Left cardiac atrium (tissue), 4 donors: ENCODE data around the gene METTL17. TPM values are rescaled to one million over a fixed set of nuclear protein-coding genes. Genes with fewer than 3 reads are reported as not detected.
"Not testable (repeated sequence)": the region's sequence is repeated elsewhere in the genome, so short reads cannot be mapped to it uniquely, and the experiment has no call there.

ENCODE experiments used
- ATAC-seq, 2 donors: fragments of 200-7000 bp; cut with Tn5 transposase; one replicate each; pipeline ENCODE4 v1.9.1; 2020; ENCODE audit warnings: mild to moderate bottlenecking in 2 of 2, moderate library complexity in 2 of 2
- DNase-seq: peaks from one replicate; pipeline ENCODE4 v3.0.0-alpha.2; 2020
- intact Hi-C, 2 donors: fragments of 100-400 bp; cut with DNase I; formaldehyde crosslinking; loops; one replicate each; pipeline versions ENCODE4 v1.14.1 to v1.15.1; 2022 to 2023
- total RNA-seq, 2 donors: library from RNA; stranded (reverse); fragmentation: NEBNext Ultra II Directional; extraction: Animal tissue kit (Norgen Biotek cat#: 25700); gene quantifications; one replicate each; pipeline ENCODE4 v1.2.1, GENCODE V29; 2021
- donor health status: DM: no; HTN: yes; CAD: no.
- donor health status: DM: no; HTN: yes; CAD: no; lungs with severe emphysema.
- donor health status: DM: yes; HTN: yes; CAD: no.
- donor health status: Dilated cardiomyopathy.

METTL17 gene
- total RNA-seq, 2 donors from 2014 or later: 33.8 to 39.0 TPM

GRCh38 chr14:20986811-20987210 lies 3.0 kb upstream of the METTL17 start:
- DNase-seq (no peak), ATAC-seq (peak; percentile 32 to 69)
- intact Hi-C loops: no loop called here

- ATAC-seq (peak in 1 of 2 donors; percentile 3), DNase-seq (no peak)
- intact Hi-C loops: no loop called here
Observed at GRCh38 chr14:20988717-20989470, 886 bp upstream of the METTL17 start.

GRCh38 chr14:20989471-20989786 lies 351 bp upstream of the METTL17 start:
- no peak for ATAC-seq
- DNase-seq: no peak
- intact Hi-C loops: no loop called here

GRCh38 chr14:20996521-20996920 lies 6.7 kb downstream of the METTL17 start:
- intact Hi-C loops: no loop called here
- no peak for ATAC-seq
- DNase-seq: no peak

GRCh38 chr14:20997115-20997514 lies 7.3 kb downstream of the METTL17 start:
- intact Hi-C loops: no loop called here
- no peak for ATAC-seq
- DNase-seq: no peak

- ATAC-seq (no peak), DNase-seq (no peak)
- intact Hi-C loops: no loop called here
Observed at GRCh38 chr14:20997564-20997963, 7.8 kb downstream of the METTL17 start.

- intact Hi-C loops: no loop called here
- DNase-seq (no peak), ATAC-seq (no peak)
Observed at GRCh38 chr14:20998139-20998538, 8.4 kb downstream of the METTL17 start.

GRCh38 chr14:20998674-20999366 lies 9.0 kb downstream of the METTL17 start, which contains the start of gene SLC39A2:
SLC39A2 (plus strand) TSS chr14:20999293; CDS start chr14:20999447, 154 bp downstream.
- peak; percentile 85 to 90 for ATAC-seq
- peak; percentile 70 for DNase-seq
- intact Hi-C loops: no loop called here

GRCh38 chr14:20999591-20999990 lies 9.8 kb downstream of the METTL17 start:
- ATAC-seq (no peak), DNase-seq (no peak)
- intact Hi-C loops: no loop called here

- ATAC-seq (no peak), DNase-seq (no peak)
Observed at GRCh38 chr14:21001218-21001617, 11.4 kb downstream of the METTL17 start.

GRCh38 chr14:21003788-21004346 lies 14.1 kb downstream of the METTL17 start:
- intact Hi-C loops: no loop called here
- ATAC-seq (peak; percentile 64 to 66), DNase-seq (no peak)

More at GRCh38 chr14:21001218-21001617, 11.4 kb downstream of the METTL17 start:
- intact Hi-C loops: no loop called here

GRCh38 chr14:21009721-21010120 lies 19.9 kb downstream of the METTL17 start:
- DNase-seq, ATAC-seq: not testable (repeated sequence)
- intact Hi-C loops: loop anchor here in 1 of 2 donors (5.0 kb wide), 1 partner anchor 98 kb away; no protein-coding TSS in a partner anchor

GRCh38 chr14:21011136-21011535 lies 21.4 kb downstream of the METTL17 start:
- no peak for ATAC-seq
- intact Hi-C loops: loop anchor here in 1 of 2 donors (5.0 kb wide), 1 partner anchor 96 kb away; no protein-coding TSS in a partner anchor
- no peak for DNase-seq

GRCh38 chr14:21014761-21015190 lies 25.0 kb downstream of the METTL17 start:
- DNase-seq: peak; percentile 81
- ATAC-seq: peak; percentile 78 to 87
- intact Hi-C loops: loop anchor here (1.0 to 5.0 kb wide), 4 partner anchors 25 to 93 kb away; no protein-coding TSS in a partner anchor

- intact Hi-C loops: loop anchor here (2.0 to 5.0 kb wide), 2 partner anchors 25 to 77 kb away; no protein-coding TSS in a partner anchor
- peak in 1 of 2 donors; percentile 34 for ATAC-seq
Observed at GRCh38 chr14:21015312-21015711, 25.5 kb downstream of the METTL17 start.

GRCh38 chr14:21016413-21017190 lies 26.8 kb downstream of the METTL17 start:
- DNase-seq (no peak), ATAC-seq (no peak)
- intact Hi-C loops: loop anchor here (5.0 kb wide), 1 partner anchor 76 kb away; no protein-coding TSS in a partner anchor

More at GRCh38 chr14:21015312-21015711, 25.5 kb downstream of the METTL17 start:
- DNase-seq: no peak

- intact Hi-C loops: loop anchor here (5.0 kb wide), 1 partner anchor 75 kb away; no protein-coding TSS in a partner anchor
- DNase-seq (no peak), ATAC-seq (no peak)
Observed at GRCh38 chr14:21017528-21018245, 27.9 kb downstream of the METTL17 start.

GRCh38 chr14:21018286-21018685 lies 28.5 kb downstream of the METTL17 start:
- ATAC-seq: no peak
- DNase-seq: no peak
- intact Hi-C loops: loop anchor here (5.0 kb wide), 1 partner anchor 74 kb away; no protein-coding TSS in a partner anchor
